Stimulated activated CD4-positive, alpha-beta T cell treated with anti-CD3 and anti-CD28 coated beads, Interleukin-1b, Interleukin-23, amount 100 ng/mL, for 4 hours (primary cell): ENCODE measurements around the gene UCHL3.
"Not testable (repeated sequence)": the region's sequence is repeated elsewhere in the genome, so short reads cannot be mapped to it uniquely, and the experiment has no call there.

Experiments used
- DNase-seq, 2 donors: peaks; one replicate each; pipeline ENCODE4 v3.0.0-alpha.2; 2020; ENCODE audit warnings: low read depth in 2 of 2

UCHL3 gene

GRCh38 chr13:75549262-75550158 is at the start of gene UCHL3:
TSS of gene UCHL3 (plus strand) at chr13:75549791. CDS start at chr13:75549821, 30 bp downstream.
- peak; percentile 97 for DNase-seq

GRCh38 chr13:75505327-75505726 is 44.3 kb upstream of the UCHL3 start:
- DNase-seq = no peak

GRCh38 chr13:75506018-75506417 is 43.6 kb upstream of the UCHL3 start:
- DNase-seq = no peak

- DNase-seq = no peak
Measured at GRCh38 chr13:75507027-75508001, 42.3 kb upstream of the UCHL3 start.

- no peak for DNase-seq
Measured at GRCh38 chr13:75508002-75508548, 41.5 kb upstream of the UCHL3 start.

GRCh38 chr13:75511051-75511625 is 38.5 kb upstream of the UCHL3 start:
- DNase-seq = no peak

- DNase-seq = no peak
Measured at GRCh38 chr13:75512253-75512652, 37.3 kb upstream of the UCHL3 start.

GRCh38 chr13:75513271-75513670 is 36.3 kb upstream of the UCHL3 start:
- no peak for DNase-seq

- no peak for DNase-seq
Measured at GRCh38 chr13:75514080-75514995, 35.3 kb upstream of the UCHL3 start.

- no peak for DNase-seq
Measured at GRCh38 chr13:75518439-75519088, 31.0 kb upstream of the UCHL3 start.

- no peak for DNase-seq
Measured at GRCh38 chr13:75521956-75522355, 27.6 kb upstream of the UCHL3 start.

- DNase-seq = no peak
Measured at GRCh38 chr13:75530549-75530961, 19.0 kb upstream of the UCHL3 start.

GRCh38 chr13:75533861-75534260 is 15.7 kb upstream of the UCHL3 start:
- DNase-seq = no peak

- DNase-seq = peak; percentile 51 to 61
Measured at GRCh38 chr13:75537401-75538365, 11.9 kb upstream of the UCHL3 start, which contains the start of gene COMMD6. TSS of gene COMMD6 (minus strand) at chr13:75537841. CDS start at chr13:75537805, 36 bp downstream.

GRCh38 chr13:75541287-75541686 is 8.3 kb upstream of the UCHL3 start:
- DNase-seq = no peak

- no peak for DNase-seq
Measured at GRCh38 chr13:75541961-75542360, 7.6 kb upstream of the UCHL3 start.

- DNase-seq = no peak
Measured at GRCh38 chr13:75544681-75545330, 4.8 kb upstream of the UCHL3 start.

- not testable (repeated sequence) for DNase-seq
Measured at GRCh38 chr13:75545386-75545785, 4.2 kb upstream of the UCHL3 start.
